Mammary epithelial cell (primary cell): ENCODE data around the gene RANGAP1.

Experiments used
- EZH2 ChIP-seq: IDR thresholded peaks from 2 replicates; pipeline ENCODE4 v1.6.1; 2012; ENCODE audit warnings: low read length, inconsistent platforms, borderline replicate concordance
- TF ChIP-seq, protein P1 (sequence below), 2 donors: IDR thresholded peaks in 1 of 2; conservative IDR thresholded peaks in 1 of 2; 2 replicates each; pipeline ENCODE4 v1.5.1; 2011 to 2012; ENCODE audit warnings: inconsistent platforms in 2 of 2, low read length in 2 of 2, mild to moderate bottlenecking in 2 of 2, control low read depth in 1 of 2, low read depth in 1 of 2; ENCODE audit not compliant: insufficient read depth in 1 of 2; ENCODE audit errors: extremely low read depth in 1 of 2

DNA sequence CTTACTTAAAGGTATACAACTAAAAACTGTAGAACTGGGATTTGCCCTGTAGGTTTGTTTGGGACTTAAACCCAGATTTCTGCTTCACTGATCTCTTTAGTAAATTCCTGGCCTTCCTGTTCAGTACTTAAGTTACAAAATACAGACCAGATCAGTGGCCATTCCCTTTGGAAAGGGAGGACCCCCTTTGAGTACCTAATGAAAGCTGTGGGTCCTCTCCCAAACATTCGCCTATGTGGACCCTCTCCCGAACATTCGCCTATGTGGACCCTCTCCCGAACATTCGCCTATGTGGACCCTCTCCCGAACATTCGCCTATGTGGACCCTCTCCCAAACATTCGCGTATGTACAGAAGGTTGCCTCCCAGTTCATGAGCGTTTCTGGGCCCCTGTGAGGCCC lies 70.6 kb downstream of the RANGAP1 start:
- TF ChIP-seq EZH2, result no peak
- TF ChIP-seq, protein P1, sequence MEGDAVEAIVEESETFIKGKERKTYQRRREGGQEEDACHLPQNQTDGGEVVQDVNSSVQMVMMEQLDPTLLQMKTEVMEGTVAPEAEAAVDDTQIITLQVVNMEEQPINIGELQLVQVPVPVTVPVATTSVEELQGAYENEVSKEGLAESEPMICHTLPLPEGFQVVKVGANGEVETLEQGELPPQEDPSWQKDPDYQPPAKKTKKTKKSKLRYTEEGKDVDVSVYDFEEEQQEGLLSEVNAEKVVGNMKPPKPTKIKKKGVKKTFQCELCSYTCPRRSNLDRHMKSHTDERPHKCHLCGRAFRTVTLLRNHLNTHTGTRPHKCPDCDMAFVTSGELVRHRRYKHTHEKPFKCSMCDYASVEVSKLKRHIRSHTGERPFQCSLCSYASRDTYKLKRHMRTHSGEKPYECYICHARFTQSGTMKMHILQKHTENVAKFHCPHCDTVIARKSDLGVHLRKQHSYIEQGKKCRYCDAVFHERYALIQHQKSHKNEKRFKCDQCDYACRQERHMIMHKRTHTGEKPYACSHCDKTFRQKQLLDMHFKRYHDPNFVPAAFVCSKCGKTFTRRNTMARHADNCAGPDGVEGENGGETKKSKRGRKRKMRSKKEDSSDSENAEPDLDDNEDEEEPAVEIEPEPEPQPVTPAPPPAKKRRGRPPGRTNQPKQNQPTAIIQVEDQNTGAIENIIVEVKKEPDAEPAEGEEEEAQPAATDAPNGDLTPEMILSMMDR (conservative IDR thresholded peaks at IDR 0.05 in 1 of 2, IDR thresholded peaks at IDR 0.05 in 1 of 2; ENCODE audit: extremely low read depth in 1 of 2, insufficient read depth in 1 of 2, low read depth in 1 of 2, low read length in 2 of 2), result no peak
